ENCODE results near the gene TMEM45B. TPM values are rescaled to one million over a fixed set of nuclear protein-coding genes. Genes with fewer than 3 reads are reported as not detected.

Gene TMEM45B
- total and polyA plus RNA-seq, 8 donors = 3.6 to 80.6 (median 19.3) TPM

GRCh38 chr11:129849447-129850130, 33.9 kb downstream of the TMEM45B start:
- TF ChIP-seq CTCF (IDR thresholded peaks at IDR 0.05) (no peak), EP300 (IDR thresholded peaks at IDR 0.05) (no peak), POLR2A (IDR thresholded peaks at IDR 0.05) (no peak), POLR2AphosphoS5 (IDR thresholded peaks at IDR 0.05) (no peak)
- no peak overlapping the region for H3K27ac ChIP-seq
- H3K9me3 ChIP-seq = no peaks in the 10 kb centered on the region
- intact Hi-C loops (cut with DNase I; ENCODE audit: low total_unique reads) = no loop called here
- no peak for DNase-seq
- peaks cover 10 to 34% (median 14%) of the 10 kb centered on the region in 4 donors for H3K4me1 ChIP-seq
- H3K36me3 ChIP-seq = no peaks in the 10 kb centered on the region
- no peak overlapping the region for H3K4me3 ChIP-seq
- H3K27me3 ChIP-seq = no peaks in the 10 kb centered on the region
- WGBS, 5 donors = 83 to 91% (median 88%) methylated on average over 14 to 15 of the region's 15 CpGs

DNA sequence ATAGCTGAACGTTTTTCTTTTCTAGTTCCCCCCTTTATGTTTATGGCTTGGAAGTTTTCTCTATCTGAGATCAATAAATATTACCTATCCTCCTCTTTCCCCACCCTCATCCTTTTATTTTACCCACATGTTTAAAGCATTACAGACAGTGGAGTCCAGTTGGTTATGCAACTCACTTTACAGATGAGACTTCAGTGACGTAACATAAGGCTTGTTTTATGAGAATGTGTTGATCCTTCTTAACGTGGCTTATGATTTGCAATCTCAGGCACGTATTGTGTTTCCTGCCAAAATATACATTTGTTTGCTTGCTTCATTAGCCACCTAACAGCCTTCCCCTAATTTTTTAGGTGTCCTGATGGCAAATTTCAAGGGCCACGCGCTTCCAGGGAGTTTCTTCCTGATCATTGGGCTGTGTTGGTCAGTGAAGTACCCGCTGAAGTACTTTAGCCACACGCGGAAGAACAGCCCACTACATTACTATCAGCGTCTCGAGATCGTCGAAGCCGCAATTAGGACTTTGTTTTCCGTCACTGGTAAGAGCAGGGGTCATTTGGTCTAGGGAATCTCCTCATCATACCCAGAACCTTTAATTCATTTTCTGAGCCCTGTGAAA, 36.6 kb downstream of the TMEM45B start:
- 81 to 87% (median 86%) methylated on average over 15 of the region's 15 CpGs for WGBS, 5 donors
- no peaks in the 10 kb centered on the region for H3K9me3 ChIP-seq
- H3K27me3 ChIP-seq = no peaks in the 10 kb centered on the region
- no peaks in the 10 kb centered on the region for H3K36me3 ChIP-seq
- no peak overlapping the region for H3K27ac ChIP-seq
- H3K4me1 ChIP-seq = peaks cover 10 to 18% (median 14%) of the 10 kb centered on the region in 4 donors
- DNase-seq = no peak
- TF ChIP-seq POLR2A (IDR thresholded peaks at IDR 0.05) (no peak), CTCF (IDR thresholded peaks at IDR 0.05) (no peak), EP300 (IDR thresholded peaks at IDR 0.05) (no peak), POLR2AphosphoS5 (IDR thresholded peaks at IDR 0.05) (no peak)
- intact Hi-C loops (cut with DNase I; ENCODE audit: low total_unique reads) = no loop called here
- no peak overlapping the region for H3K4me3 ChIP-seq

DNA sequence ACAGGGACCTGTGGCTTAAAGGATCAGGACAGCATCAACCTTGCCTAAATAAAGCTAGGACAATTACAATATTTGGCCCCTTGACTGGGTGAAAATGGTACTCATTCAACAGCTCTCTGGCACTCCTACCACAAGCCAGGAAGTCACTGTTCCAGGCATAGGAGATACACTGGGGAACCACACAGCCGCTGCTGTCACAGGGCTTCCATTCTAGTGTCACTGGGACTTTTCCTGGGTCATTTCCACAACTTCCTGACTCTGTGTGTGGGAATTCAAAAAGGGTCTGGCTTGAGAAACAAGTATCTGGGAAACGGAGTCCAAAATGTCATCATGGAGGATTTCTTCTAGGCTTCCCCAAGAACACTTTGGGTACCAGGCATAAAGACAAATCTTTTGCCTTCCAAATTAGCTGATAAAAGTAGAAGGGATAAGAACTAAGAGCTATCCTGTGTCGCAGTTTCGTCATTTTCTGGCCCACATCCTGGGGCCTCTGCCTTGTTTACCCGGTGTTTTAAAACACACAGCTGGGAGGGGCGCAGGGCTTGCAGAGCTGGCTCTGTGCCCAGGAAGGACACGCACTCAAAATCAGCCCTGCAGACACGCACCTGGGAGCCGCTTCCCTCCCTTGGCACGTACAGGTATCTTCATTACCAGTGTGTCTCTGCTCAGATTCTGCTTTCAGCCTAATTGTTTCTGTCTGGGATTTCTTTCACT, 38.0 kb downstream of the TMEM45B start:
- Histone ChIP-seq H3K27ac (peak overlapping the region in 4 of 5 donors; percentile 6 to 72 (median 50)), H3K4me1 (peaks cover 10 to 18% (median 14%) of the 10 kb centered on the region in 4 donors), H3K27me3 (no peaks in the 10 kb centered on the region), H3K9me3 (no peaks in the 10 kb centered on the region), H3K4me3 (no peak overlapping the region), H3K36me3 (peaks cover 0 to 10% (median 4%) of the 10 kb centered on the region in 4 donors)
- intact Hi-C loops (cut with DNase I; ENCODE audit: low total_unique reads) = no loop called here
- TF ChIP-seq POLR2AphosphoS5 (IDR thresholded peaks at IDR 0.05) (peak in 2 of 3 donors; percentile 16 to 66), EP300 (IDR thresholded peaks at IDR 0.05) (no peak)
- peak; percentile 89 to 94 for DNase-seq
- WGBS, 5 donors = 10 to 25% (median 13%) methylated on average over 8 to 10 of the region's 10 CpGs

DNA sequence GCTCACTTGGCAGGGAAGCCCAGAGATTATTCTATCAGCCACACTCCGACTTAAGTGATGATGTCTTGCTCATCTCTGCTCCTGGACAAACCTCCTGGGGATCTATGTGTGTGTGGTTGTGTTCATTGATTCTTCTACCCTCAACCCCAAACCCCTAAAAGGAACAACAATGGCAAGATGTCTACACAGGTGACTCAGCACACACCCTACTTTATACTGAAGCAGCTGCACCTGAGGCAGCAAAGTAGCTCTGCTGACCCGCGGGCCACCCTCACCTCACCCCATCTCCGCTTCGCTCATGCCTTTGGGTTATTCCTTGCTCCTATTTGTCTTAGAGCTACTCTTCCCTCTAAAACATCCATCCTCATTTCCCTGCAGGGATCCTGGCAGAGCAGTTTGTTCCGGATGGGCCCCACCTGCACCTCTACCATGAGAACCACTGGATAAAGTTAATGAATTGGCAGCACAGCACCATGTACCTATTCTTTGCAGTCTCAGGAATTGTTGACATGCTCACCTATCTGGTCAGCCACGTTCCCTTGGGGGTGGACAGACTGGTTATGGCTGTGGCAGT, 38.7 kb downstream of the TMEM45B start:
- Histone ChIP-seq H3K36me3 (peaks cover 0 to 15% (median 7%) of the 10 kb centered on the region in 4 donors), H3K4me1 (peaks cover 10 to 18% (median 14%) of the 10 kb centered on the region in 4 donors), H3K4me3 (no peak overlapping the region), H3K9me3 (no peaks in the 10 kb centered on the region), H3K27me3 (no peaks in the 10 kb centered on the region), H3K27ac (peak overlapping the region in 3 of 5 donors; percentile 40 to 72 (median 59))
- no peak for DNase-seq
- intact Hi-C loops (cut with DNase I; ENCODE audit: low total_unique reads) = no loop called here
- no peak for TF ChIP-seq CTCF (IDR thresholded peaks at IDR 0.05)
- TF ChIP-seq POLR2A (IDR thresholded peaks at IDR 0.05) = no peak
- TF ChIP-seq POLR2AphosphoS5 (IDR thresholded peaks at IDR 0.05) = no peak
- no peak for TF ChIP-seq EP300 (IDR thresholded peaks at IDR 0.05)
- WGBS, 5 donors = 54 to 76% (median 62%) methylated on average over 7 of the region's 7 CpGs
